Measurements from ENCODE around the gene ZNF334. TPM values are rescaled to one million over a fixed set of nuclear protein-coding genes. Genes with fewer than 3 reads are reported as not detected.

Gene ZNF334
- total RNA-seq, 6 experiments from 2014 or later, result 0.87 to 1.6 (median 1.2) TPM

- no peaks in the 10 kb centered on the region for H3K36me3 Mint-ChIP-seq (ENCODE audit: low read depth)
- H3K9me3 Mint-ChIP-seq, result no peaks in the 10 kb centered on the region
- H3K27ac Mint-ChIP-seq, result no peak overlapping the region
- TF ChIP-seq CTCF (IDR thresholded peaks at IDR 0.05), result no peak
- H3K4me3 Mint-ChIP-seq, result no peak overlapping the region
- no peaks in the 10 kb centered on the region; the same call in 1 of the 2 replicates for H3K27me3 Mint-ChIP-seq (ENCODE audit: insufficient read depth)
- no peak for DNase-seq
- H3K4me1 Mint-ChIP-seq (ENCODE audit: low read depth), result no peaks in the 10 kb centered on the region
These were observed 44.9 kb downstream of the ZNF334 start for GRCh38 chr20:46468508-46468907.

- Mint-ChIP-seq H3K27me3 (ENCODE audit: insufficient read depth) (no peaks in the 10 kb centered on the region; the same call in 1 of the 2 replicates), H3K4me1 (ENCODE audit: low read depth) (no peaks in the 10 kb centered on the region), H3K4me3 (no peak overlapping the region), H3K36me3 (ENCODE audit: low read depth) (no peaks in the 10 kb centered on the region), H3K9me3 (no peaks in the 10 kb centered on the region), H3K27ac (no peak overlapping the region)
- TF ChIP-seq CTCF (IDR thresholded peaks at IDR 0.05), result no peak
- DNase-seq, result no peak
These were observed 48.9 kb downstream of the ZNF334 start for GRCh38 chr20:46464451-46464850.

GRCh38 chr20:46463852-46464251 lies 49.5 kb downstream of the ZNF334 start:
- no peak for DNase-seq
- Mint-ChIP-seq H3K27ac (no peak overlapping the region), H3K27me3 (ENCODE audit: insufficient read depth) (no peaks in the 10 kb centered on the region; the same call in 1 of the 2 replicates), H3K4me3 (no peak overlapping the region), H3K36me3 (ENCODE audit: low read depth) (no peaks in the 10 kb centered on the region), H3K4me1 (ENCODE audit: low read depth) (no peaks in the 10 kb centered on the region), H3K9me3 (no peaks in the 10 kb centered on the region; the same call in 1 of the 2 replicates)
- no peak for TF ChIP-seq CTCF (IDR thresholded peaks at IDR 0.05)

- peaks cover 11% of the 10 kb centered on the region for H3K9me3 Mint-ChIP-seq
- TF ChIP-seq CTCF (IDR thresholded peaks at IDR 0.05), result no peak
- H3K27me3 Mint-ChIP-seq (ENCODE audit: insufficient read depth), result peaks cover 4% of the 10 kb centered on the region
These were observed 51.6 kb downstream of the ZNF334 start for GRCh38 chr20:46461808-46462207.

GRCh38 chr20:46458866-46459750 lies 54.3 kb downstream of the ZNF334 start:
- no peaks in the 10 kb centered on the region for H3K4me1 Mint-ChIP-seq (ENCODE audit: low read depth)
- no peak overlapping the region for H3K4me3 Mint-ChIP-seq
- peaks cover 12% of the 10 kb centered on the region; the same call in 1 of the 2 replicates for H3K36me3 Mint-ChIP-seq (ENCODE audit: low read depth)
- no peak overlapping the region for H3K27ac Mint-ChIP-seq
- H3K27me3 Mint-ChIP-seq (ENCODE audit: insufficient read depth), result peaks cover 4% of the 10 kb centered on the region
- no peak for DNase-seq
- peaks cover 22% of the 10 kb centered on the region for H3K9me3 Mint-ChIP-seq
- TF ChIP-seq CTCF (IDR thresholded peaks at IDR 0.05), result no peak

More at GRCh38 chr20:46461808-46462207, 51.6 kb downstream of the ZNF334 start:
- H3K4me1 Mint-ChIP-seq (ENCODE audit: low read depth), result no peaks in the 10 kb centered on the region
- H3K36me3 Mint-ChIP-seq (ENCODE audit: low read depth), result peaks cover 2% of the 10 kb centered on the region; the same call in 1 of the 2 replicates
- H3K27ac Mint-ChIP-seq, result no peak overlapping the region
- DNase-seq, result no peak
- no peak overlapping the region for H3K4me3 Mint-ChIP-seq

All from HFFc6 (cell line).